H1 (cell line): ENCODE measurements around the gene ARRB1. TPM values are rescaled to one million over a fixed set of nuclear protein-coding genes. Genes with fewer than 3 reads are reported as not detected.
A peak's percentile ranks its signal among the peaks of the same experiment; 100 is the strongest.

Experiments used
- CTCF ChIA-PET: fragments of 300-600 bp; sonication (Branson Sonifier 250); formaldehyde crosslinking; loops from one replicate; lab custom pipeline; 2021; ENCODE audit not compliant: partially characterized antibody; lab: Charles Lee
- POLR2A ChIA-PET: fragments of 300-600 bp; sonication (Branson Sonifier 250); formaldehyde crosslinking; loops from one replicate; lab custom pipeline; 2021; ENCODE audit warnings: inconsistent platforms; ENCODE audit not compliant: partially characterized antibody; lab: Charles Lee
- DNase-seq, 2 experiments: peaks; one replicate each; pipeline versions ENCODE4 v3.0.0 to v3.0.0-alpha.2; 2010 to 2022; ENCODE audit warnings: low spot score in 2 of 2, low read depth in 1 of 2, mixed read lengths in 1 of 2
- FAIRE-seq: peaks from 2 replicates; lab custom pipeline; 2011; peaks lifted over from hg19 to GRCh38; lab: Jason Lieb, UNC
- H2AFZ ChIP-seq: 2 replicates; pipeline ENCODE4 v1.8.1; 2012; ENCODE audit warnings: low read length, inconsistent platforms
- H2AK5ac ChIP-seq: 2 replicates; pipeline ENCODE4 v1.6.1; 2013; ENCODE audit warnings: low read depth, low read length
- H2BK120ac ChIP-seq: replicated peaks from 2 replicates; pipeline ENCODE3; 2013; ENCODE audit warnings: low read depth, low read length, inconsistent platforms
- H2BK12ac ChIP-seq: 2 replicates; pipeline ENCODE4 v1.6.1; 2013; ENCODE audit warnings: low read depth, low read length
- H2BK15ac ChIP-seq: 2 replicates; pipeline ENCODE4 v1.6.1; 2013; ENCODE audit warnings: low read length
- H2BK20ac ChIP-seq: 2 replicates; pipeline ENCODE4 v1.6.1; 2013; ENCODE audit warnings: low read length
- H2BK5ac ChIP-seq: 2 replicates; pipeline ENCODE4 v1.6.1; 2013; ENCODE audit warnings: low read depth, low read length
- H3K14ac ChIP-seq: 2 replicates; pipeline ENCODE4 v1.6.1; 2013; ENCODE audit warnings: inconsistent platforms; ENCODE audit not compliant: insufficient read length
- H3K18ac ChIP-seq: 2 replicates; pipeline ENCODE4 v1.6.1; 2013; ENCODE audit warnings: low read length; ENCODE audit errors: extremely low read depth
- H3K23ac ChIP-seq: 2 replicates; pipeline ENCODE4 v1.6.1; 2013; ENCODE audit warnings: inconsistent platforms; ENCODE audit not compliant: insufficient read length
- H3K23me2 ChIP-seq: 2 replicates; pipeline ENCODE4 v1.6.1; 2013; ENCODE audit warnings: low read depth, low read length
- H3K27ac ChIP-seq: 2 replicates; pipeline ENCODE4 v1.6.1; 2011; ENCODE audit warnings: low read depth, low read length, inconsistent platforms
- H3K27me3 ChIP-seq, 4 experiments: replicated peaks in 1 of 4; 1 replicate in 1 of 4; 2 replicates in 3 of 4; pipeline versions ENCODE4 v1.6.1 to v1.8.1; 2011 to 2013; ENCODE audit warnings: low read length in 3 of 4, mild to moderate bottlenecking in 3 of 4, inconsistent platforms in 2 of 4, mixed read lengths in 2 of 4, moderate library complexity in 1 of 4; ENCODE audit not compliant: control insufficient read depth in 3 of 4, insufficient read depth in 3 of 4; ENCODE audit errors: extremely low read depth in 1 of 4
- H3K36me3 ChIP-seq, 4 experiments: 2 replicates each; pipeline versions ENCODE4 v1.6.1 to v1.8.1; 2011 to 2013; ENCODE audit warnings: mild to moderate bottlenecking in 4 of 4, low read length in 3 of 4, moderate library complexity in 2 of 4, control low read depth in 1 of 4, inconsistent platforms in 1 of 4; ENCODE audit not compliant: insufficient read depth in 4 of 4, control insufficient read depth in 2 of 4
- H3K4ac ChIP-seq: replicated peaks from 2 replicates; pipeline ENCODE3; 2013; ENCODE audit warnings: low read length, low read depth, mixed read lengths, inconsistent platforms; ENCODE audit not compliant: insufficient read length
- H3K4me1 ChIP-seq, 4 experiments: replicated peaks in 1 of 4; 1 replicate in 1 of 4; 2 replicates in 3 of 4; pipeline versions ENCODE4 v1.6.1 to v1.8.1; 2011 to 2013; ENCODE audit warnings: low read length in 3 of 4, inconsistent platforms in 2 of 4, mixed read lengths in 1 of 4; ENCODE audit not compliant: insufficient read depth in 4 of 4, control insufficient read depth in 3 of 4
- H3K4me2 ChIP-seq, 2 experiments: 2 replicates each; pipeline versions ENCODE4 v1.6.1 to v1.8.1; 2011 to 2013; ENCODE audit warnings: low read depth in 2 of 2, low read length in 2 of 2, control low read depth in 1 of 2, inconsistent platforms in 1 of 2, mild to moderate bottlenecking in 1 of 2; ENCODE audit not compliant: insufficient read depth in 1 of 2
- H3K4me3 ChIP-seq, 4 experiments: fragments of 200-600, 300-600 bp in 1 of 4; sonication (generic), shearing (Covaris generic), sonication (Bioruptor Twin) in 1 of 4; 2 replicates each; pipeline versions ENCODE4 v1.5.1 to v1.8.1; 2011 to 2016; ENCODE audit warnings: low read length in 4 of 4, low read depth in 3 of 4, control low read depth in 2 of 4, inconsistent platforms in 2 of 4, mild to moderate bottlenecking in 2 of 4, mixed read lengths in 1 of 4, moderate library complexity in 1 of 4; ENCODE audit not compliant: insufficient read depth in 2 of 4; ENCODE audit errors: extremely low read depth in 1 of 4
- H3K56ac ChIP-seq: replicated peaks from 2 replicates; pipeline ENCODE3; 2013; ENCODE audit warnings: low read depth, mild to moderate bottlenecking, mixed read lengths, low read length, inconsistent platforms; ENCODE audit not compliant: insufficient read length
- H3K79me1 ChIP-seq: 2 replicates; pipeline ENCODE4 v1.6.1; 2013; ENCODE audit warnings: low read depth, low read length, control low read depth
- H3K79me2 ChIP-seq, 2 experiments: 2 replicates each; pipeline versions ENCODE4 v1.6.1 to v1.8.1; 2012 to 2013; ENCODE audit warnings: low read length in 2 of 2, mild to moderate bottlenecking in 2 of 2, inconsistent platforms in 1 of 2; ENCODE audit not compliant: insufficient read depth in 2 of 2, control insufficient read depth in 1 of 2
- H3K9ac ChIP-seq, 4 experiments: replicated peaks in 1 of 4; 1 replicate in 1 of 4; 2 replicates in 3 of 4; pipeline versions ENCODE4 v1.6.1 to v1.8.1; 2011 to 2013; ENCODE audit warnings: low read depth in 3 of 4, low read length in 3 of 4, control low read depth in 2 of 4, mild to moderate bottlenecking in 2 of 4, moderate library complexity in 2 of 4, inconsistent platforms in 1 of 4; ENCODE audit errors: extremely low read depth in 1 of 4
- H3K9me3 ChIP-seq, 2 experiments: 2 replicates each; pipeline versions ENCODE4 v1.6.1 to v1.8.1; 2012 to 2013; ENCODE audit warnings: mild to moderate bottlenecking in 2 of 2, moderate library complexity in 2 of 2, control low read depth in 1 of 2, inconsistent platforms in 1 of 2, low read depth in 1 of 2, low read length in 1 of 2, mixed read lengths in 1 of 2; ENCODE audit not compliant: insufficient read depth in 2 of 2
- H4K20me1 ChIP-seq, 2 experiments: replicated peaks in 1 of 2; 2 replicates each; pipeline versions ENCODE3 to v1.8.1; 2011 to 2013; ENCODE audit warnings: inconsistent platforms in 2 of 2, low read length in 2 of 2, mild to moderate bottlenecking in 1 of 2; ENCODE audit not compliant: insufficient read depth in 2 of 2, control insufficient read depth in 1 of 2
- H4K5ac ChIP-seq: 2 replicates; pipeline ENCODE4 v1.6.1; 2013; ENCODE audit warnings: low read length, low read depth, mixed read lengths, inconsistent platforms; ENCODE audit not compliant: insufficient read length
- H4K8ac ChIP-seq: 2 replicates; pipeline ENCODE4 v1.8.0; 2013; ENCODE audit warnings: mild to moderate bottlenecking, moderate library complexity, low read length, inconsistent platforms; ENCODE audit not compliant: insufficient read depth; ENCODE audit errors: extremely low read depth
- H4K91ac ChIP-seq: replicated peaks from 2 replicates; pipeline ENCODE3; 2013; ENCODE audit warnings: low read length, mixed read lengths, inconsistent platforms; ENCODE audit not compliant: insufficient read length
- CHD1 ChIP-seq: IDR thresholded peaks from 2 replicates; pipeline ENCODE4 v1.6.1; 2012; ENCODE audit warnings: low read depth, low read length, improper control_type of control experiment
- CTCF ChIP-seq, 3 experiments: IDR thresholded peaks; 1 replicate in 2 of 3; 2 replicates in 1 of 3; pipeline versions ENCODE4 v1.5.1 to v1.6.1; 2011; ENCODE audit warnings: low read length in 3 of 3, mild to moderate bottlenecking in 3 of 3, inconsistent platforms in 2 of 3, low read depth in 1 of 3, moderate library complexity in 1 of 3; ENCODE audit not compliant: insufficient read depth in 1 of 3; ENCODE audit errors: control extremely low read depth in 1 of 3
- KDM1A ChIP-seq: fragments of 200-600, 300-600 bp; sonication (generic); IDR thresholded peaks from 2 replicates; pipeline ENCODE4 v1.7.1; 2016; ENCODE audit warnings: mild to moderate bottlenecking, low read length, borderline replicate concordance
- WGBS, 2 experiments: shearing (Covaris generic) in 1 of 2; methylation state at CpG; one replicate each; pipeline versions ENCODE4 v1.1.6 to v1.1.7; 2013 to 2015; ENCODE audit warnings: low lambda C conversion rate in 2 of 2, mixed read lengths in 2 of 2, inconsistent platforms in 1 of 2, low coverage in 1 of 2, missing lambda C conversion rate in 1 of 2; ENCODE audit not compliant: insufficient replicate concordance in 2 of 2, insufficient coverage in 1 of 2, insufficient read length in 1 of 2; ENCODE audit errors: extremely low coverage in 1 of 2, missing lambda C conversion rate in 1 of 2; 5-methylcytosine and 5-hydroxymethylcytosine counted together
- polyA plus RNA-seq, 7 experiments: library from polyadenylated mRNA; depleted of rRNA in 3 of 7; stranded (reverse) in 5 of 7; unstranded in 2 of 7; fragments of >200 nt in 5 of 7; fragments of 200-250 nt in 2 of 7; gene quantifications; 1 replicate in 5 of 7; 2 replicates in 1 of 7; 4 replicates in 1 of 7; pipeline versions ENCODE4 v1.2.1 to v1.2.3, GENCODE V29; 2011 to 2013; ENCODE audit warnings: missing spikeins in 2 of 7, mixed read lengths in 2 of 7
- total RNA-seq: library from RNA; stranded (reverse); fragmentation: NEBNext Ultra II Directional; extraction: Animal tissue kit (Norgen Biotek cat#: 25700); gene quantifications from 2 replicates; pipeline ENCODE4 v1.2.1, GENCODE V29; 2021

The ARRB1 gene
- total and polyA plus RNA-seq, 2 of the 8 experiments (the other 6 are each of a cell fraction or from before 2014, with no cell fraction given) = 9.4 to 31.8 TPM

GRCh38 chr11:75342231-75342918 is 9.1 kb downstream of the ARRB1 start:
- TF ChIP-seq CTCF (IDR thresholded peaks at IDR 0.05; ENCODE audit: control extremely low read depth in 1 of 3, insufficient read depth in 1 of 3, low read depth in 1 of 3, low read length in 3 of 3) (peak in 1 of 3 experiments; percentile 21; a peak in 2 of 4 replicates), CHD1 (no peak), KDM1A (peak; percentile 57; the same call in 1 of the 2 replicates)
- TF ChIP-seq, all 59 proteins: peak for 2
- POLR2A ChIA-PET = interaction anchor here (0.9 to 8.8 kb wide), 9 partner anchors 8 to 65 kb away, joined by 3 to 72 read pairs (median 5); partner anchors contain the start of genes ARRB1 and RPS3
- H3K79me2 ChIP-seq = peaks cover 0 to 1% of the 10 kb centered on the region in 2 experiments; a peak in 1 of 4 replicates
- peak overlapping the region; percentile 84; the same call in 1 of the 2 replicates for H2BK5ac ChIP-seq
- no peaks in the 10 kb centered on the region for H4K20me1 ChIP-seq
- no peak overlapping the region for H3K23ac ChIP-seq
- peak overlapping the region; percentile 63 for H2BK15ac ChIP-seq
- 0 out of 4 replicates have a peak overlapping the region, but pooled peaks of 1 of the 2 experiments have one; percentile 1 for H3K4me2 ChIP-seq
- H3K79me1 ChIP-seq = peaks cover 3% of the 10 kb centered on the region; the same call in 1 of the 2 replicates
- no peaks in the 10 kb centered on the region for H3K9me3 ChIP-seq
- H3K27ac ChIP-seq = no peak overlapping the region
- no peak overlapping the region for H3K9ac ChIP-seq
- DNase-seq (no peak), FAIRE-seq (no peak)
- H2BK12ac ChIP-seq = peak overlapping the region; percentile 91; the same call in 1 of the 2 replicates
- no peaks in the 10 kb centered on the region for H3K36me3 ChIP-seq
- H2AFZ ChIP-seq = no peak overlapping the region
- no peak overlapping the region for H3K14ac ChIP-seq
- no peak overlapping the region; the same call in 1 of the 2 replicates for H4K8ac ChIP-seq
- H3K4me3 ChIP-seq = no peak overlapping the region
- H2BK20ac ChIP-seq = peak overlapping the region; percentile 87
- no peaks in the 10 kb centered on the region for H3K23me2 ChIP-seq
- peak overlapping the region; percentile 38 for H4K91ac ChIP-seq
- no peak overlapping the region for H4K5ac ChIP-seq
- WGBS, 2 experiments = 88% methylated on average over 14 of the region's 15 CpGs; no CpG with 5 or more reads in 1 of the 2 experiments
- no peak overlapping the region for H2BK120ac ChIP-seq
- peaks cover 17 to 42% (median 27%) of the 10 kb centered on the region in 4 experiments for H3K4me1 ChIP-seq
- no peak overlapping the region for H3K56ac ChIP-seq
- no peak overlapping the region for H3K4ac ChIP-seq
- peak overlapping the region; percentile 65; the same call in 1 of the 2 replicates for H2AK5ac ChIP-seq
- peak overlapping the region; percentile 80 for H3K18ac ChIP-seq
- H3K27me3 ChIP-seq = no peaks in the 10 kb centered on the region
- CTCF ChIA-PET = interaction anchor here (0.6 to 6.1 kb wide), 17 partner anchors 8 to 202 kb away, joined by 3 to 47 read pairs (median 4); no protein-coding TSS in a partner anchor
